ENCODE results near the gene LANCL3.

DNA sequence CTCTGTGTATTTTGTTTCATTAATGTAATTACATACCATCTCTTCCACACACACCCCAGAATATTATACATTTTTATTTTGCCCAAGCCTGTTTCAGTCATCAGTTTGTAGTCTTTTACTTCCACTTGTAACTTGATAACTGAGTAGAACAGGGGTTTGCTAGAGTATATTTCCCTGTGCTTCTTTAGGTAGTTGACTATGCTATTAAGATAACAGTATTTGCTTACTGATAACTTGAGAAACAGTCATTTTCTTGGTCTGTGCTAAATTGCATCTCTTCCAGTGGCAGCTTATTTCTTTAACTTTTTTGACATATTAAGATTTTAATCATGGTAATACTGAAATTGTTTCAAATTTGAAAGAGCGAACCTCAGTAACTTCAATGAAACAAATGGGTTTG lies 107.1 kb downstream of the LANCL3 start:
- TF ChIP-seq, protein P1, sequence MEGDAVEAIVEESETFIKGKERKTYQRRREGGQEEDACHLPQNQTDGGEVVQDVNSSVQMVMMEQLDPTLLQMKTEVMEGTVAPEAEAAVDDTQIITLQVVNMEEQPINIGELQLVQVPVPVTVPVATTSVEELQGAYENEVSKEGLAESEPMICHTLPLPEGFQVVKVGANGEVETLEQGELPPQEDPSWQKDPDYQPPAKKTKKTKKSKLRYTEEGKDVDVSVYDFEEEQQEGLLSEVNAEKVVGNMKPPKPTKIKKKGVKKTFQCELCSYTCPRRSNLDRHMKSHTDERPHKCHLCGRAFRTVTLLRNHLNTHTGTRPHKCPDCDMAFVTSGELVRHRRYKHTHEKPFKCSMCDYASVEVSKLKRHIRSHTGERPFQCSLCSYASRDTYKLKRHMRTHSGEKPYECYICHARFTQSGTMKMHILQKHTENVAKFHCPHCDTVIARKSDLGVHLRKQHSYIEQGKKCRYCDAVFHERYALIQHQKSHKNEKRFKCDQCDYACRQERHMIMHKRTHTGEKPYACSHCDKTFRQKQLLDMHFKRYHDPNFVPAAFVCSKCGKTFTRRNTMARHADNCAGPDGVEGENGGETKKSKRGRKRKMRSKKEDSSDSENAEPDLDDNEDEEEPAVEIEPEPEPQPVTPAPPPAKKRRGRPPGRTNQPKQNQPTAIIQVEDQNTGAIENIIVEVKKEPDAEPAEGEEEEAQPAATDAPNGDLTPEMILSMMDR (IDR thresholded peaks at IDR 0.05): no peak
- TF ChIP-seq POLR2A (IDR thresholded peaks at IDR 0.05): no peak

All from suprapubic skin (tissue), 3 donors.